HL-60 (cell line): ENCODE measurements around the gene ISL2.

Experiments used
- CTCF ChIP-seq: IDR thresholded peaks from one replicate; pipeline ENCODE4 v1.5.1; 2011; ENCODE audit warnings: low read length, control low read depth, inconsistent platforms; ENCODE audit not compliant: insufficient read depth
- POLR2AphosphoS5 ChIP-seq: IDR thresholded peaks from 2 replicates; pipeline ENCODE4 v1.6.1; 2012; ENCODE audit warnings: low read depth
- REST ChIP-seq: IDR thresholded peaks from 2 replicates; pipeline ENCODE4 v1.6.1; 2012; ENCODE audit warnings: low read depth; ENCODE audit not compliant: insufficient replicate concordance
- SPI1 ChIP-seq: IDR thresholded peaks from 2 replicates; pipeline ENCODE4 v1.6.1; 2012; ENCODE audit warnings: low read depth, mild to moderate bottlenecking, borderline replicate concordance

GRCh38 chr15:76353903-76354302 lies 17.3 kb downstream of the ISL2 start:
- TF ChIP-seq CTCF (no peak), POLR2AphosphoS5 (no peak), REST (no peak), SPI1 (no peak)
